Activated T-cell treated with anti-CD3 and anti-CD28 coated beads for 24 hours (primary cell): ENCODE data around the gene FREM2.

Experiments used
- DNase-seq: peaks from one replicate; pipeline ENCODE4 v3.0.0-alpha.2; 2020; ENCODE audit warnings: low read depth

Gene FREM2

DNA sequence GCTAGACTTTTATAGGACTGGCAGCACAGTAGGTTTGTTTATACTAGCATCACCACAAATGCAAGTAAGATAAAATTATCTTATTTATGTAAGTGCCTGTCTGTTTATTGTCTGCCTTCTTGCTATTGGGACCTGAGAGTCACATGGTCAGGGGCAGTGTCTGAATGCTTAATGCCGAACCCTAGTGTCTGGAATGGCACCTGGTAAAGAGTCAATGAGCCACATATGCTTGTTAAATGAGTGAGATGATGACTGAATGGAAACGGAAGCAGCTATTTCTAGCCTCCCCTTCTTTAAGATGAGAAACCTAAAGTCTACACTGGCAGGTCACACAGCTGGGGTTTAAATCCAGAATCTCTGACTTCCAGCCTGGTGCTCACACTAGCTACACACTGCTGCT, 211.6 kb downstream of the FREM2 start:
- no peak for DNase-seq

DNA sequence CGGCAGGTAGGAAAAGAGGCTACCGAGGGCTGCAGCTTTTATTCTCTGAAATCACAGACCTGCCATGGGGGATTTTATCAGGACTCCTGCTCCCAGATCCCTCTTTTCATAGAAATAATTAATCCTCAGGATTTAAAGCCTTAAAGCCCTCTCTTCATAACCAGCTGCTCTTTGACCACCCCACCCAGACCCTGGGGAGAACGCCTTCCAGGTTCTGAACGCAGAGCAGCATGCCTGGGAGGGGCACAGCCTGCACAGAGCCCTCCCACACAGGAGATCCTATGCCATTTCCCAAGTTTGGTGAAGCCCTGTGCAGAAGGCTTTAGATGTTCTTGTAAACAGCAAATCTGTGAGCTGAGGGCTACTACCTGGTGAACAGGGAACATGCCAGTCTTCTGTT, 212.7 kb downstream of the FREM2 start:
- DNase-seq = no peak

GRCh38 chr13:38900188-38900587, 213.3 kb downstream of the FREM2 start:
- no peak for DNase-seq

- no peak for DNase-seq
Observed at GRCh38 chr13:38902551-38902950, 215.7 kb downstream of the FREM2 start.

DNA sequence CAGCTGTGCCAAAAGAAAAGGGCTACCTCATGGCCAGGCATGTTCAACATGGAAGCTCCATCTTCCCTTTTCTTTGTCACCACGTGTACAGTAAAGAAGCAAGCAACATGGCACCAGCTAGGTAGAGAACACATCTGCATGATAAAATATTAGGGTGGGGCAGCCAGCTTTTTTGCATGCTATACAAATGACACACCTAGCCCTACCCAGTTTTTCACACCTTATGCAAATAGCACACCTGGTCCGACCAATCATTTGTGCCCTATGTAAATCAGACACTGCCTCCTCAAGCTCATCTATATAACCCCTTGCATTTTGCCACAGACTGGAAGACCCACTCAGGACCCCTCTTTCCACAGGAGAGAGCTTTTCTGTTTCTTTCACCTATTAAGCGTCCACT, 218.2 kb downstream of the FREM2 start:
- no peak for DNase-seq

GRCh38 chr13:38905861-38906260, 219.0 kb downstream of the FREM2 start:
- DNase-seq = no peak

DNA sequence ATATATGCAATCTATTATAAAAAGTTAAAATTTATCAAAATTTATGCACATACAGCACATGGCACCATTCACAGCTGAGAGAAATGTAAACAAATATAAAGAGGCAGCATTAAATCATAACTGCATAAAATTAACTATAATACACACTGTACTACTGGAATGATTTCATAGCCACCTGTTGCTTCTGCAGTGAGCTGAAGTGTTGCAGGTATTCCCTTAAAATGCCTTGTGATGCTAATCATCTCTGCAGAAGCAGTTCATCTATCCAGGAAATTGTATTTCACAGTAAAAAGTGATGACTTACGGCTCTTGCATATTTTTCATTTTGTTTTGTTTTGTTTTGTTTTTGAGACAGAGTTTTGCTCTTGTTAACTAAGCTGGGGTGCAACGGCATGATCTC, 221.7 kb downstream of the FREM2 start:
- DNase-seq = no peak

- no peak for DNase-seq
Observed at GRCh38 chr13:38914070-38914469, 227.2 kb downstream of the FREM2 start.

- no peak for DNase-seq
Observed at GRCh38 chr13:38921081-38921480, 234.2 kb downstream of the FREM2 start.

DNA sequence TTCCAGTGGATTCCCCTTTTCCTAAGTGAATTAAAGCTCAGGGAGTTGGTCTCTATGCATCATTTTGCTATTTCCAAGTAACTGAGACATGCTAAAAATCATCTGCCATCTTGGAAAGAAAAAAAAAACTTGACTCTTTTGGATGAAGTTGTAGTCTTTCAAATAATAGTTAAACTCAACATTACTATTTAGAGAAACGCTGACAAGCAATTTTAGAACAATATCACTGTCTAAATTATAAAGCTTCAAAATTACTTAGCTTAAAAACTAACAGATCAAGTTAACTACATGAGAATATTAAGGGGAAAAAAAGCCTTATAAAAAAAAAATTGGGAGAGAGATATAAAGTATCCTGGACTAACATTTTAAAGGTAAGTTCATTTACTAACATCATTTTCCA, 235.3 kb downstream of the FREM2 start:
- DNase-seq = no peak

DNA sequence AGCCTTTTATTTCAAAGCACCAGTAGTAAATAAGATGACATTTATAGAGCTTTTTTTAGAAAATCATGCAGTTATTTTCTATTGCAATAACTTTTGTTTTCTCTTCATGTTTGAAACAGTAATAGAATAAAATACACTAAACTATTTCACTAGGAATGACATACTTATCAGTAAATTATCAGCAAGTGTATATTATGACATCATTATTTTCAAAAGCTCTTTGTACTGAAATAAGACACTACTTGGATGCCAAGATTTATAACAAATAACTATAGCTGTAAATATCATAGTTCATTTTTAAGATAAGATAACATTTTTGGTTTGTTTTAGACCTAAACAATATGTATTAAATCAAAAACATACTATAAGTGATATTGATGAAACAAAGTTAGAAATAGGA, 246.9 kb downstream of the FREM2 start:
- no peak for DNase-seq
